NB4 (cell line): Measurements from ENCODE around the gene MOB3B.
"Not testable (repeated sequence)": the region's sequence is repeated elsewhere in the genome, so short reads cannot be mapped to it uniquely, and the experiment has no call there.

ENCODE experiments used
- DNase-seq: peaks from one replicate; pipeline ENCODE4 v3.0.0; 2010; ENCODE audit warnings: low read depth
- H3K4me3 ChIP-seq: one replicate; pipeline ENCODE4 v1.5.1; 2011; ENCODE audit warnings: mild to moderate bottlenecking, low read depth, low read length, moderate library complexity
- MYC ChIP-seq: IDR thresholded peaks from 2 replicates; pipeline ENCODE4 v1.6.1; 2011; ENCODE audit warnings: low read depth, low read length
- POLR2A ChIP-seq: IDR thresholded peaks from 2 replicates; pipeline ENCODE4 v1.6.1; 2011; ENCODE audit warnings: mild to moderate bottlenecking; ENCODE audit not compliant: insufficient read length; ENCODE audit errors: extremely low read depth
- TF ChIP-seq, protein P1 (sequence below): IDR thresholded peaks from 2 replicates; pipeline ENCODE4 v1.6.1; 2011; ENCODE audit warnings: low read depth, low read length
- TF ChIP-seq, protein P2 (sequence below): IDR thresholded peaks from one replicate; pipeline ENCODE4 v1.5.1; 2012; ENCODE audit warnings: low read depth, low read length

The MOB3B gene

DNA sequence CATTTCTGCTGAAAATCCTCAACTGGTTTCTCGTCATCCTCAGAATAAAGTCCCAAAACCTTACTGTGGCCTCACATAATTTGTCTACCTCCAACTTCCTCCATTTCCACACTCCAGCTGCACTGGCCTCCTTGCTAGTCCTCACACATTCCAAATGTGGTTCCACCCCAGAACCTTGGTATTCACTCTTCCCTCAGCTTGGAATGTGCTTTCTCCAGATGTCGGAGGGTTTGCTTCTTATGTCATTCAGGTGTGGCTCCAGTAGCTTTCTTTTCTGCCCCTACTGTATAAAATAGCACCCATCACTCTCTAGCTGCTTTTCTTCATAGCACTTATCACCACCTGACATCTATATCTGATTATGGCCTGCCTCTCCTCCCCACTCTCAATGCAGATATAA lies 108.0 kb downstream of the MOB3B start:
- TF ChIP-seq MYC, result no peak
- no peak overlapping the region for H3K4me3 ChIP-seq
- DNase-seq, result no peak

DNA sequence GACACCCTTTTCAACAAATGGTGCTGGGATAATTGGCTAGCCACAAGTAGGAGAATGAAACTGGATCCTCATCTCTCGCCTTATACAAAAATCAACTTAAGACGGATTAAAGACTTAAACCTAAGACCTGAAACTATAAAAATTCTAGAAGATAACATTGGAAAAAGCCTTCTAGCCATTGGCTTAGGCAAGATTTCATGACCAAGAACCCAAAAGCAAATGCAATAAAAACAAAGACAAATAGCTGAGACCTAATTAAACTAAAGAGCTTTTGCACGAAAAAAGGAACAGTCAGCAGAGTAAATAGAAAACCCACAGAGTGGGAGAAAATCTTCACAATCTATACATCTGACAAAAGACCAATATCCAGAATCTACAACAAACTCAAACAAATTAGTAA lies 110.1 kb downstream of the MOB3B start:
- H3K4me3 ChIP-seq, DNase-seq: not testable (repeated sequence)

DNA sequence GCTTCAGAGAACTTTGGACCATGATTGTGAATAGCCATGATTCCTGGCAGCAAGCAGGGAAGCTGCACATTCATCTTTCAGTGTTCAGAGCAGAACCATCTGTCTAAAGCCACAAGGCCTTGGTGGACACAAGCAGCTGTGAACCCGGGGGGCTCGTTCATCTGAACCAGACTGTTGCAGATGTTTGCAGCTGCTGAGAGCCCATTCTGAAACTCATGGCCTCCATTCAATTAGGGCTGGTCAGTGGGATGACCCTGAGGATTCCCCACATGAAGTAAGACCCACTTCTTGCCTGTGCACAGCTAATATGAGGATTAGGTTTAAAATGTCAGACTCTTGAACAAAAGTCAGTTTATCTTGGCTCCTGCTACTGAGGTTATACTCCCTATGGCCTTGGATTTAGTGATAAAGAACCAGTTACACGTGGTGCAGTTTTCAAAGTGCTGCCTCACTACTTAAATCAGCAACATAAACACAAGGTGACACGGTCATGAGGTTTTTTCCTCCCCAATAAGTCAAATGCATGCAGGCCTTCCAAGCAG lies 115.3 kb downstream of the MOB3B start:
- H3K4me3 ChIP-seq, result no peak overlapping the region
- TF ChIP-seq, protein P1, sequence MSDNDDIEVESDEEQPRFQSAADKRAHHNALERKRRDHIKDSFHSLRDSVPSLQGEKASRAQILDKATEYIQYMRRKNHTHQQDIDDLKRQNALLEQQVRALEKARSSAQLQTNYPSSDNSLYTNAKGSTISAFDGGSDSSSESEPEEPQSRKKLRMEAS, result no peak
- TF ChIP-seq, protein P2, sequence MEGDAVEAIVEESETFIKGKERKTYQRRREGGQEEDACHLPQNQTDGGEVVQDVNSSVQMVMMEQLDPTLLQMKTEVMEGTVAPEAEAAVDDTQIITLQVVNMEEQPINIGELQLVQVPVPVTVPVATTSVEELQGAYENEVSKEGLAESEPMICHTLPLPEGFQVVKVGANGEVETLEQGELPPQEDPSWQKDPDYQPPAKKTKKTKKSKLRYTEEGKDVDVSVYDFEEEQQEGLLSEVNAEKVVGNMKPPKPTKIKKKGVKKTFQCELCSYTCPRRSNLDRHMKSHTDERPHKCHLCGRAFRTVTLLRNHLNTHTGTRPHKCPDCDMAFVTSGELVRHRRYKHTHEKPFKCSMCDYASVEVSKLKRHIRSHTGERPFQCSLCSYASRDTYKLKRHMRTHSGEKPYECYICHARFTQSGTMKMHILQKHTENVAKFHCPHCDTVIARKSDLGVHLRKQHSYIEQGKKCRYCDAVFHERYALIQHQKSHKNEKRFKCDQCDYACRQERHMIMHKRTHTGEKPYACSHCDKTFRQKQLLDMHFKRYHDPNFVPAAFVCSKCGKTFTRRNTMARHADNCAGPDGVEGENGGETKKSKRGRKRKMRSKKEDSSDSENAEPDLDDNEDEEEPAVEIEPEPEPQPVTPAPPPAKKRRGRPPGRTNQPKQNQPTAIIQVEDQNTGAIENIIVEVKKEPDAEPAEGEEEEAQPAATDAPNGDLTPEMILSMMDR, result no peak
- TF ChIP-seq MYC (no peak), POLR2A (no peak)
- no peak for DNase-seq

DNA sequence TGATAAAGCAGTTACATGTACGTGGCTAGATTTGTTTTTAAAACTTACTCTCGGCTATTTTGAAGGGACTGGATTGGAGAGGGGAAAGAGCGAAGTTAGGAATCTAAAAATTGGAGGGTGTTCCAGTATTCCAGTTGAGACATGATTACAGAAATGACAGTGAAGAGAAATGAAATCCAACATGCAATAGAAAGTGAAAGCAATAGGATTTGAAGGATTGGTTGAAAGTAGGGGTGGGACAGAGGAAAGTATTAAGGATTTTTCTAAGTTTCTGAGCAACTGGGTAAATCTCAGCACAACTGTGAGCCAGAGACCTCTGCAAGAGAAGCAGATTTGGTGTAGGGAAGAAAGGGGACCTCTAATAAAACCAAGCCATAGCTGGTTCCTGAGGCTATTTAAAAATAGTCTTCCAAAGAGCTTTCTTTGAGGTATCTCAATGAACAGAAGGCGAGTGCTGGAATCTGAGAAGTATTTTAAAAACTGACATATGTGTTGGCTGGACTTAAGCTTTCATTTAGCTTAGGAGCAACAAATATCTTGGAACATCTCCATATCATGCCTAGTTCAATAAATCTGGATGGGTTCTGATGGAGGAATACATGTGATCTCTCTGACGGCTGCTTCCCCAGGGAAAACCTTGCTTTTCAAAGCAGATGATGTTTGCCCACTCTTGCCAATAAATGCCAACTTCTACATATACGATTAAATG lies 115.9 kb downstream of the MOB3B start:
- H3K4me3 ChIP-seq, result no peak overlapping the region
- DNase-seq, result no peak

DNA sequence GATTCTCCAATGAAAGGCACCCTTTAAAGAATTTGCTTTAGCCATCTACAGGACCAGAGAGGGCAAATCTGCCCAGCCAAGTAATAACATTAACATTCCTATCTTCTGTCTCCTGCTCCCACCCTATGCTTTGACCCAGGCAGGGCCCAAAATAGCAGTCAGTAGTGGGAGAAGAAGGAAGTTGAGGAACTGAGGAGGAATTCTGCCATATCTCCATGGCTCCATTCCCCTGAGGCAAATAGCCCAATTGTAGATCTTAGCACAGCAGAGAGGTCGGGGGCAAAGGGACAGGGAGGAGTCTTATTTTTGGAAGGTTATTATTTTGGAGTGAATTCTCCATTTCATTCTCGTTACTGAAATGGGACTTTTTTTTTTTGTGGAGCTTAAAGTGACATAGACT lies 116.7 kb downstream of the MOB3B start:
- H3K4me3 ChIP-seq, result no peak overlapping the region
- no peak for DNase-seq
- TF ChIP-seq MYC, result no peak
- TF ChIP-seq, protein P2, result no peak
- TF ChIP-seq, protein P1, result no peak
- TF ChIP-seq POLR2A, result no peak

More for the DNA sequence above, 115.9 kb downstream of the MOB3B start:
- TF ChIP-seq POLR2A, result no peak

DNA sequence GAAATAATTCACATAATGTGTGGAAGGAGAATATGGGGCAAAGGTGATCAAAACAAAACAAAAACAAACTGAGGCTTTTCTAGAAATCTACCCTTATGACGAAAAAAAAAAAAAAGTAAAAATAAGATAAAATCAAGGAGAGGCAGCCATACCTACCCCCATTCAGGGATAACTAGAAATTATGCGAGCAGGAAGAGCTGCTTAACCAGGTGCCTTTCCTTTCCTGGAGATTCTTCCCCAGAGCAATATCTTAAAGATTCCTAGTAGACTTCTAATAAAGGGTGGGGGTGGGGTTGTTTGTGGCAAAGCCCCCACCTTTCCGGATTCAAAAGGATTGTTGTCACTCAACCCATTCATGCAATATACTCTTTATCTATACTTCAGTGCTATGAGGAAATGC lies 117.5 kb downstream of the MOB3B start:
- DNase-seq, result no peak
- TF ChIP-seq, protein P2, result no peak
- TF ChIP-seq, protein P1, result no peak
- TF ChIP-seq MYC (no peak), POLR2A (no peak)
- no peak overlapping the region for H3K4me3 ChIP-seq

DNA sequence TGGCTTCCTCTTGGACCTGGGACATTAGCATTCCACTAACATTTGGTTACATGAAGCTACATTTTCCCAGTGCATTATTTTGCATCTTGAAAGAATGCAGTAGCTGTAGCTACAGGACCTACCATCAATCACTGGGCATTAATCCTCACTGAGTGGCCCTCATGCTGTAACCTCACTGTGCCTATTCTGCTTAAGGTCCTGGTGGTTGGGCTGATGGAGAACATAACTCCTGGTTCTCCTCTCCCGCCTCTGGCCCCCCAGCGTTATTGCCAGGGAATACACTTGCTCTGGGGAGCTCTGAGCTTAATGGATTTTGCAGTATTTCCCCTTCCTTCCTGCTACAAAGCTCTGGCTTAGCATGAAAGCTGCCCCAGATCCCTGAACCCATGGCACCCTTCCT lies 121.1 kb downstream of the MOB3B start:
- TF ChIP-seq, protein P2, result no peak
- no peak for TF ChIP-seq POLR2A
- TF ChIP-seq, protein P1, result no peak
- DNase-seq, result no peak
- H3K4me3 ChIP-seq, result no peak overlapping the region
